Effector memory CD8-positive, alpha-beta T cell (primary cell): ENCODE results near the gene FGFBP2.

Source experiments
- ATAC-seq: fragments of 150-1000 bp; cut with Tn5 transposase; replicated peaks from 2 replicates; pipeline ENCODE4 v1.10.0; 2021; ENCODE audit warnings: mild to moderate bottlenecking, moderate library complexity
- DNase-seq, 3 experiments: peaks; one replicate each; pipeline ENCODE4 v3.0.0; 2021
- H3K27ac Mint-ChIP-seq, 2 donors: one replicate each; pipeline ENCODE4 v1.8.0; 2022; ENCODE audit warnings: mild to moderate bottlenecking in 2 of 2, mixed read lengths in 2 of 2, moderate library complexity in 2 of 2
- H3K27me3 Mint-ChIP-seq, 2 donors: one replicate each; pipeline ENCODE4 v1.8.0; 2022; ENCODE audit warnings: mixed read lengths in 2 of 2
- H3K36me3 Mint-ChIP-seq: one replicate; pipeline ENCODE4 v1.8.0; 2022; ENCODE audit warnings: mild to moderate bottlenecking, moderate library complexity, mixed read lengths; ENCODE audit not compliant: insufficient read depth
- H3K4me1 Mint-ChIP-seq, 2 donors: one replicate each; pipeline ENCODE4 v1.8.0; 2022; ENCODE audit warnings: low read depth in 2 of 2, mixed read lengths in 2 of 2
- H3K4me3 Mint-ChIP-seq, 2 donors: one replicate each; pipeline ENCODE4 v1.8.0; 2022; ENCODE audit warnings: mild to moderate bottlenecking in 2 of 2, mixed read lengths in 2 of 2, moderate library complexity in 2 of 2
- H3K9me3 Mint-ChIP-seq, 2 donors: one replicate each; pipeline ENCODE4 v1.8.0; 2022; ENCODE audit warnings: mixed read lengths in 2 of 2

Gene FGFBP2

GRCh38 chr4:15914291-15914690 is 48.7 kb downstream of the FGFBP2 start:
- no peaks in the 10 kb centered on the region for H3K9me3 Mint-ChIP-seq
- no peaks in the 10 kb centered on the region for H3K4me1 Mint-ChIP-seq
- DNase-seq (no peak), ATAC-seq (no peak)
- H3K36me3 Mint-ChIP-seq: no peaks in the 10 kb centered on the region
- no peak overlapping the region for H3K4me3 Mint-ChIP-seq
- no peak overlapping the region for H3K27ac Mint-ChIP-seq
- H3K27me3 Mint-ChIP-seq: peaks cover 21 to 48% of the 10 kb centered on the region in 2 donors

- H3K4me1 Mint-ChIP-seq: no peaks in the 10 kb centered on the region
- DNase-seq (no peak), ATAC-seq (no peak)
- H3K27me3 Mint-ChIP-seq: peaks cover 14 to 44% of the 10 kb centered on the region in 2 donors
- no peaks in the 10 kb centered on the region for H3K9me3 Mint-ChIP-seq
- H3K27ac Mint-ChIP-seq: no peak overlapping the region
- H3K36me3 Mint-ChIP-seq: no peaks in the 10 kb centered on the region
- no peak overlapping the region for H3K4me3 Mint-ChIP-seq
Observed at GRCh38 chr4:15913631-15913970, 49.4 kb downstream of the FGFBP2 start.

- Mint-ChIP-seq H3K9me3 (no peaks in the 10 kb centered on the region), H3K27ac (no peak overlapping the region), H3K4me1 (no peaks in the 10 kb centered on the region), H3K27me3 (peaks cover 10 to 44% of the 10 kb centered on the region in 2 donors), H3K4me3 (no peak overlapping the region), H3K36me3 (no peaks in the 10 kb centered on the region)
- ATAC-seq (no peak), DNase-seq (no peak)
Observed at GRCh38 chr4:15912961-15913630, 49.9 kb downstream of the FGFBP2 start.

- Mint-ChIP-seq H3K36me3 (no peaks in the 10 kb centered on the region), H3K27ac (no peak overlapping the region), H3K27me3 (peaks cover 18 to 46% of the 10 kb centered on the region in 2 donors), H3K4me3 (no peak overlapping the region), H3K4me1 (no peaks in the 10 kb centered on the region), H3K9me3 (no peaks in the 10 kb centered on the region)
- ATAC-seq (no peak), DNase-seq (no peak)
Observed at GRCh38 chr4:15912236-15912635, 50.7 kb downstream of the FGFBP2 start.
